Suprapubic skin (tissue), 4 donors: ENCODE data around the gene CACNA2D1. TPM values are rescaled to one million over a fixed set of nuclear protein-coding genes. Genes with fewer than 3 reads are reported as not detected.

Experiments used
- DNase-seq, 2 donors: peaks; one replicate each; pipeline ENCODE4 v3.0.0-alpha.2; 2019; ENCODE audit warnings: low spot score in 2 of 2
- H3K27ac ChIP-seq: fragments of 200-600 bp; sonication (generic); one replicate; pipeline ENCODE4 v1.5.1; 2019
- H3K27me3 ChIP-seq: fragments of 200-600 bp; sonication (generic); one replicate; pipeline ENCODE4 v1.5.1; 2019
- H3K36me3 ChIP-seq: fragments of 200-600 bp; sonication (generic); one replicate; pipeline ENCODE4 v1.5.1; 2019
- H3K4me1 ChIP-seq: fragments of 200-600 bp; sonication (generic); one replicate; pipeline ENCODE4 v1.5.1; 2019
- H3K4me3 ChIP-seq: fragments of 200-600 bp; sonication (generic); one replicate; pipeline ENCODE4 v1.5.1; 2019; ENCODE audit warnings: mild to moderate bottlenecking
- H3K9me3 ChIP-seq: fragments of 200-600 bp; sonication (generic); one replicate; pipeline ENCODE4 v1.5.1; 2019
- CTCF ChIP-seq, 2 donors: fragments of 200-600 bp in 1 of 2; fragments of 450-650 bp in 1 of 2; sonication (generic) in 1 of 2; IDR thresholded peaks; one replicate each; pipeline ENCODE4 v1.5.1; 2016 to 2019; ENCODE audit warnings: antibody characterized with exemption in 2 of 2, mild to moderate bottlenecking in 1 of 2, moderate library complexity in 1 of 2
- EP300 ChIP-seq: sonication (generic); formaldehyde crosslinking; IDR thresholded peaks from one replicate; pipeline ENCODE4 v1.6.1; 2017; ENCODE audit warnings: antibody characterized with exemption
- POLR2A ChIP-seq, 2 donors: fragments of 450-650 bp; IDR thresholded peaks; one replicate each; pipeline ENCODE4 v1.6.1; 2017; ENCODE audit warnings: antibody characterized with exemption in 2 of 2, mild to moderate bottlenecking in 2 of 2, moderate library complexity in 2 of 2
- POLR2AphosphoS5 ChIP-seq, 3 donors: sonication (generic); formaldehyde crosslinking; IDR thresholded peaks; one replicate each; pipeline ENCODE4 v1.6.1; 2017; ENCODE audit warnings: antibody characterized with exemption in 3 of 3
- WGBS: methylation state at CpG from one replicate; pipeline ENCODE4 v1.1.5; 2018; 5-methylcytosine and 5-hydroxymethylcytosine counted together
- total RNA-seq, 4 donors: library from RNA; depleted of rRNA; stranded (reverse); fragments of >200 nt; gene quantifications; one replicate each; pipeline ENCODE4 v1.1.0, GENCODE V29; 2016

Gene CACNA2D1
- total RNA-seq, 4 donors from 2014 or later: 9.3 to 16.9 (median 10.6) TPM

DNA sequence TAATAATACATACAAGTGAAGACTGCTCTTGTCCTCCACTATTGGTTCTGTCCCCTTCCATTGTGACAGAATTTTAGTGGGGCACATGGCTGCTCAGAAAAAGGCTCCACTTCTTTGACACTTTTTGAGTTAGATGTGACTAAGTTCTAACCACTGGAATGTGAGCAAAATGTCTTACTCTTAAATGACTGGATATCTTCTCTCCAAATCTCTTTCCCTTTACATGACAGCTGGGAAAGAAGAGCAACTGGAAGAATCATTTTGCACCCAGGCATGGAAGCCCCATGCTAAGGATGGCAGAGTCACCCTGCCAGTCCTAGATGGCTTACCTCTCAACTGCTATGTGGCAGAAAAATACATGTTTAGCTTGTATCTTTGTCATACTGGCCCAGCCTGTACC, 97.7 kb downstream of the CACNA2D1 start:
- Histone ChIP-seq H3K9me3 (no peaks in the 10 kb centered on the region), H3K4me1 (no peaks in the 10 kb centered on the region), H3K36me3 (no peaks in the 10 kb centered on the region), H3K27ac (no peak overlapping the region), H3K27me3 (no peaks in the 10 kb centered on the region), H3K4me3 (no peak overlapping the region)
- no peak for DNase-seq
- TF ChIP-seq EP300 (no peak), CTCF (IDR thresholded peaks at IDR 0.05) (no peak), POLR2A (IDR thresholded peaks at IDR 0.05) (no peak), POLR2AphosphoS5 (IDR thresholded peaks at IDR 0.05) (no peak)

DNA sequence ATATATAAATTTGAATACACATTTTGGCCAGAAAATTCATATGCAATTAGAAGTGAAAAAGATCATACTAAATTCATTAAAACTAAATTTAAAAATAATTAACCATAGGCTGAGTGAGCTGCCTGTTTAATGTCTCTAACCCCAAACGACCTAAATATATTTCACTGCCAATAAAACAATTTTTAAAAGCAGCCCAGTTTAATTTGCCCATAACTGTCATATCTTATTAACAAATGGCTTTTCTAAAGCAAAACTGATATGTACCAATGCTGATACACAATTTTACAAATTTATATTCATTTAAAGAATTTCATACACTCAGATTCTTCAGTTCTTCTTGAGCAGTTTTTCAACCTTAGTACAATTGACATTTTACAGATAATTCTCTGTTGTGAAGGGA, 99.9 kb downstream of the CACNA2D1 start:
- Histone ChIP-seq H3K4me1 (no peaks in the 10 kb centered on the region), H3K4me3 (no peak overlapping the region), H3K9me3 (no peaks in the 10 kb centered on the region), H3K27ac (no peak overlapping the region), H3K27me3 (no peaks in the 10 kb centered on the region), H3K36me3 (no peaks in the 10 kb centered on the region)
- no peak for DNase-seq
- 55% methylated on average over 1 of the region's 1 CpG for WGBS
- TF ChIP-seq POLR2AphosphoS5 (IDR thresholded peaks at IDR 0.05): no peak
- TF ChIP-seq POLR2A (IDR thresholded peaks at IDR 0.05): no peak
- TF ChIP-seq EP300: no peak
- TF ChIP-seq CTCF (IDR thresholded peaks at IDR 0.05): no peak

- Histone ChIP-seq H3K4me3 (no peak overlapping the region), H3K27ac (no peak overlapping the region), H3K27me3 (no peaks in the 10 kb centered on the region), H3K9me3 (no peaks in the 10 kb centered on the region), H3K36me3 (no peaks in the 10 kb centered on the region), H3K4me1 (no peaks in the 10 kb centered on the region)
- TF ChIP-seq POLR2A (IDR thresholded peaks at IDR 0.05): no peak
- TF ChIP-seq POLR2AphosphoS5 (IDR thresholded peaks at IDR 0.05): no peak
- no peak for TF ChIP-seq CTCF (IDR thresholded peaks at IDR 0.05)
- no peak for TF ChIP-seq EP300
- no peak for DNase-seq
- 85% methylated on average over 1 of the region's 1 CpG for WGBS
These were observed 103.6 kb downstream of the CACNA2D1 start for GRCh38 chr7:82339958-82340357.

GRCh38 chr7:82335927-82336326, 107.7 kb downstream of the CACNA2D1 start:
- no peak for DNase-seq
- H3K36me3 ChIP-seq: no peaks in the 10 kb centered on the region
- 63% methylated on average over 1 of the region's 1 CpG for WGBS
- no peak overlapping the region for H3K27ac ChIP-seq
- TF ChIP-seq CTCF (IDR thresholded peaks at IDR 0.05) (no peak), POLR2AphosphoS5 (IDR thresholded peaks at IDR 0.05) (no peak), EP300 (no peak), POLR2A (IDR thresholded peaks at IDR 0.05) (no peak)
- no peaks in the 10 kb centered on the region for H3K27me3 ChIP-seq
- H3K4me1 ChIP-seq: no peaks in the 10 kb centered on the region
- H3K4me3 ChIP-seq: no peak overlapping the region
- H3K9me3 ChIP-seq: no peaks in the 10 kb centered on the region

- TF ChIP-seq POLR2A (IDR thresholded peaks at IDR 0.05): no peak
- no peak for TF ChIP-seq CTCF (IDR thresholded peaks at IDR 0.05)
- no peak overlapping the region for H3K4me3 ChIP-seq
- H3K27ac ChIP-seq: no peak overlapping the region
- no peaks in the 10 kb centered on the region for H3K4me1 ChIP-seq
- no peaks in the 10 kb centered on the region for H3K27me3 ChIP-seq
- no peak for DNase-seq
- 72% methylated on average over 2 of the region's 2 CpGs for WGBS
- no peaks in the 10 kb centered on the region for H3K36me3 ChIP-seq
- H3K9me3 ChIP-seq: no peaks in the 10 kb centered on the region
These were observed 108.6 kb downstream of the CACNA2D1 start for GRCh38 chr7:82335001-82335400.
